Ovary (tissue), 3 donors: ENCODE data around the gene TBC1D16.

Experiments used
- CTCF ChIP-seq, 3 donors: fragments of 450-650 bp in 2 of 3; fragments of 200-600 bp in 1 of 3; IDR thresholded peaks; one replicate each; pipeline versions ENCODE4 v1.5.1 to v1.8.0; 2016 to 2022; ENCODE audit warnings: antibody characterized with exemption in 3 of 3, mild to moderate bottlenecking in 1 of 3
- POLR2A ChIP-seq: fragments of 450-650 bp; IDR thresholded peaks from one replicate; pipeline ENCODE4 v1.6.1; 2017; ENCODE audit warnings: antibody characterized with exemption, mild to moderate bottlenecking, moderate library complexity
- donor health status: DM: no; HTN: no; CAD: no.

GRCh38 chr17:80007939-80008338 lies 27.7 kb downstream of the TBC1D16 start:
- TF ChIP-seq POLR2A (no peak), CTCF (IDR thresholded peaks at IDR 0.05) (no peak)
